AG10803 (cell line): ENCODE measurements around the gene TEX19.
A peak's percentile ranks its signal among the peaks of the same experiment; 100 is the strongest.

Experiments used
- DNase-seq: peaks from one replicate; pipeline ENCODE4 v3.0.0; 2010; ENCODE audit warnings: low read depth
- H3K4me3 ChIP-seq: 2 replicates; pipeline ENCODE4 v1.5.1; 2011; ENCODE audit warnings: mild to moderate bottlenecking, low read length, control low read depth
- TF ChIP-seq, protein P1 (sequence below): conservative IDR thresholded peaks from 2 replicates; pipeline ENCODE4 v1.5.1; 2011; ENCODE audit warnings: mild to moderate bottlenecking, low read length, control low read depth, inconsistent platforms

Gene TEX19

DNA sequence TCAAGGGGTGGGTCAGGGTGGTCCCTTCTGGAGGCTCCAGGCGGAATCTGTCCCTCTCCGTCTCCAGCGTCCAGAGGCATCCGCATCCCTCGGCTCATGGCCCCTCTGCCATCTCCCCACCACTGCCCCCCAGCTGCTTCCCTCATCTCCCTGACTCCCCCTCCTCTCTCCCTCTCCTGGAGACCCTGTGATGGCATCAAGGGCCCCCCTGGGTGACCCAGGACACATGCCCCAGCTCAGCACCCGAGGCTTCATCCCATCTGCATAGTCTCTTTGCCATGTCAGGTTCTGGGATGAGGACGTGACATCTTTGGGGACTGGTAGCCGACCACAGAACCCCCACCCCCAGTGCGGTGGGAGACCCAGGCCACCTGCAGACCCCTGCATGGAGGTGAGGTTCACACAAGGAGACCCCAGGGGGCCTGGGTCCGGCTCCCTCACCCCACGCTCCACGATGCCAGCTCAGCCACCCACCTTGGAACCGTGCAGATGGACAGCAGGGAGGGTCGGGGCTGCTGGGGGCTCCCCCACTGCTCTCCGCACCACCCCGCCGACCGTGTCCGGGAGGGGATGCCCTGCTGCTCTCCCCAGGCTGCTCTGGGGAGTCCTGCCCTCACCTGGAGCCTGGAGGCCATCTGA is 29.2 kb upstream of the TEX19 start:
- DNase-seq = no peak
- TF ChIP-seq, protein P1, sequence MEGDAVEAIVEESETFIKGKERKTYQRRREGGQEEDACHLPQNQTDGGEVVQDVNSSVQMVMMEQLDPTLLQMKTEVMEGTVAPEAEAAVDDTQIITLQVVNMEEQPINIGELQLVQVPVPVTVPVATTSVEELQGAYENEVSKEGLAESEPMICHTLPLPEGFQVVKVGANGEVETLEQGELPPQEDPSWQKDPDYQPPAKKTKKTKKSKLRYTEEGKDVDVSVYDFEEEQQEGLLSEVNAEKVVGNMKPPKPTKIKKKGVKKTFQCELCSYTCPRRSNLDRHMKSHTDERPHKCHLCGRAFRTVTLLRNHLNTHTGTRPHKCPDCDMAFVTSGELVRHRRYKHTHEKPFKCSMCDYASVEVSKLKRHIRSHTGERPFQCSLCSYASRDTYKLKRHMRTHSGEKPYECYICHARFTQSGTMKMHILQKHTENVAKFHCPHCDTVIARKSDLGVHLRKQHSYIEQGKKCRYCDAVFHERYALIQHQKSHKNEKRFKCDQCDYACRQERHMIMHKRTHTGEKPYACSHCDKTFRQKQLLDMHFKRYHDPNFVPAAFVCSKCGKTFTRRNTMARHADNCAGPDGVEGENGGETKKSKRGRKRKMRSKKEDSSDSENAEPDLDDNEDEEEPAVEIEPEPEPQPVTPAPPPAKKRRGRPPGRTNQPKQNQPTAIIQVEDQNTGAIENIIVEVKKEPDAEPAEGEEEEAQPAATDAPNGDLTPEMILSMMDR = no peak
- H3K4me3 ChIP-seq = no peak overlapping the region

DNA sequence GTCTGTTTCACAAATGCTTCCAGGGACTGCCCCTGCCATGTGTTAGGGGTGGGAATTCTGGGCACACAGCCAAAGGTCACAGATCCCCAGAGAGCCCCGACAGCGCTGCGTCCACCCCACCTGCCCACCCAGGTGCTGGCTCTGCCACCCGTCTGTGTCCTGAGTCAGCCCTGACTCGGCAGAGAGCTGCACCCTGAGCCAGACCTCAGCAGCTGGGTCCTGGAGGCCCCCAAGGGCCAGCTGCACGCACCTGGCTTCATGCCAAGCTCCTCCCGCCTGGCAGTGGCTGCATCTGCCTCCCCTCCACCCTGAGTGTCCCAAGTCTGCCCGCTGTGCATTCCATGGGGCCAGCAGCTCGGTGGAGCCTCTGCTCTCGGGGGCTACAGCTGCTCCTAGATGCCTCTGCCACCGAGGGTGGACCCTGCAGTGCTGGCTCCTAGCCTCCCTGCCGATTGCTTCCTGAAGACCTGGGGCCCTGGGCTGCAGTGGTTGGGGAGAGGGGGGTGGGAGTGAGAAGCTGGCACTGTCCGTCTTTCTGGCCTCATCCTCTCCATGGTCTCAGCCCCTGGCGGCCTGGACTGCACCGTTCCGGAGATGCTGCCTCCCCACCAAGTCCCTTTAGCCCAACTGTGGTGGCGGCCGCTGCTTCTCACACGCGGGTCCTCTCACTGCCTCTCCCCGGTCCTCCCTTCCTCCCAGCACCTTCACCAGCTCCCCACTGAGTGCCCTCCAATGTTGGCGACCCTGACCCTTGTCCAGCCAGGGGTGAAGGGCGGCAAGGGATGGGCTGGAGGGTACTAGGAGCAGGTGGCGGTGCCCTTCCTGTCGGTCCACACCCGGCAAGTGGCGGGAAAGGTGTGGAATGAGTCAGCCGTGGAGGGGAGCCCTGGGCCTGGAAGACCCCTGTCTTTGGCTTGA is 28.5 kb upstream of the TEX19 start:
- no peak overlapping the region for H3K4me3 ChIP-seq
- DNase-seq = peak; percentile 58

DNA sequence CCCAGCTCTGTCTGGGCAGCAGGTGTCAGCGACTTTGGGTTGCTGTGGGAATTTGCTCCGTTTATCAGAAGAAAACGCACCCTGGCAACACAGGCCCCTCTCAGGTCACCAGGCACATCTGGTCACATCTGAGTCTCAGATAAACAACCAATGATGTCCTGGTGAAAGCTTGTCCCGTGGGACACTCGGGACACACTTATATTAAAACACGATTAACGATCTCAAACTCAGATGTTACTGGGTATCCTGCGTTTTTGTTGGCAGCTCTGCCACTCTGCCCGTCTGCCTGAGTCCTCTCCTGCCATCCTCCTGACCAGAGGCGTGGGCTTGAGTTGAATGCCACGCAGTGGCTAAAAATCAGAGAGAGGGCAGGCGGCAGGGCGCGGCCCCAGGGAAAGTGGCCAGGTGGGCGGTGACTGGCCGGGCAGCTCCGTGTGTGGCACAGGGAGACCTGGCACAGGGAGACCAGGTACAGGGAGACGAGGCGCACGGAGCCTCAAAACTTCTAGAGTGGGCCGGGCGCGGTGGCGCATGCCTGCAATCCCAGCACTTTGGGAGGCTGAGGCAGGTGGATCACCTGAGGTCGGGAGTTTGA is 27.6 kb upstream of the TEX19 start:
- no peak for DNase-seq
- TF ChIP-seq, protein P1 = no peak
- H3K4me3 ChIP-seq = no peak overlapping the region

More for the DNA sequence above, 28.5 kb upstream of the TEX19 start:
- TF ChIP-seq, protein P1 = peak; percentile 7; the same call in 1 of the 2 replicates

DNA sequence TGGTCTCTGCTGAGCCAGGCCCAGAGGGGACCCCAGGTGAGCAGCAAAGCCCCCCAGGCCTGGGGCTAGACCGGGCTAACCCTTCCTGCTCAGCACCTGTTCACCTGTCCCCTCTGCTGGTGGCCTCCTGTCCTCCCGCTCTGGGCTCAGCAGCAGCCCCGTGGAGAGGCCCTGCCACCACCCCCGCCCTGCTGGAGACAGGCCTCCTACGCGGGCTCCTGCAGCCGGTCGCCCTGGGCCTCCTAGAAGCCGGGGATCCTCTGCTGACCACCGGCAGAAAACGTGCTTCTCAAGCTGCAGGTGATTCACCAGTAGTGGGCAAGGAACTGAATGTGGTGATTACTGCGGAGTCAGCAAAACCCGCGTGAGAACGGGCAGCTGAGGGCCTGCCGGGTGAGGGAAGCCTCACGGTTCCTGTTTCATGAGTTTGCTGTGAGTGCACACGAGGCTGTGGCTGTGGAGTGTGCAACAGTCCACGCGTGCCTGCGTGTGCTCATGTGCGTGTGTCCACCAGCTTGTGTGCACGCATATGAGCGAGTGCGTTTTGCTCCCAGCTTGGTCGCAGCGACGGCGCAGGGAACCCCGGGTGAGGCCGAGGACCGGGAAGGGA is 26.3 kb upstream of the TEX19 start:
- TF ChIP-seq, protein P1 = no peak
- H3K4me3 ChIP-seq = peak overlapping the region; percentile 64

DNA sequence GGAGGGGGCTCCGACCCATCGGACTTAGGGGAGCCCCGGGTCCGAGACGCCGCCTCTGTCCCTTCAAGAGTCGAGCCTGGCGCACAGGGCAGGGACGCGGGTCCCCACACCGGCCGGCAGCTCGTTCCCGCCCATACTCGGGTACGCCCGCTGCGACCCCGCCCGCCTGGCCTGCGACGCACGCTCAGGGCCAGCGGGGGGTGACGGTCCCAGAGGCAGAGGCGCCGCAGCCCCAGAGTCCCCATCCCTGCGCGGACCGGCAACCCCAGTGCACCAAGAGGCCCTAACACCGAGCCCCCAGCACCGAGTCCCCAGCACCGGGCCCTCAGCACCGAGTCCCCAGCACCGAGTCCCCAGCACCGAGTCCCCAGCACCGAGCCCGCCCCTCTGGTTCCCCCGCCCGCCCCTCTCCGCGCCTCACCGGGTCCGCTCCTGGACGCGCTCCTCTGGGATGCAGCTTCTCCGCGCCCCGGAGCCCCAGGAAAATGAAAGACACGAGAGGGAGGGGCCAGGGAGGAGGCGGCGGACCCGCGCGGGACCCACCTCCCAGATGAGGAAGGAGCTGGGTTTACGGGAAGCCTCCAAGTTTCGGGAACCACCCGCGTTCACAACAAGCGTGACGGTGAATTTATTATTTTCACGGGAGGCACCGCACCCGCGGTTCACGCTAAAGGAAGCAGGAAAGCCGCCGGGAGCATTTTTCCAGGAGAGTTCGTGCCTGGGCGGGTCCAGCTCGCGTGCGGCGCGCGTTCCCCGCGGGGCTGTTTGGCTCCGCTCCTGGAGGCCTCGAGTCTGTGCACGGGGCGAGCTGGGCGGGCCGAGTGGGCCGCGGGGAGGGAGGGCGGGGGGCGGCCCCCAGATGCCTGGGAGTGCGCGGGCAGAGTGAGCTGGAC is 25.5 kb upstream of the TEX19 start, which contains the start of gene SECTM1:
TSS of gene SECTM1 (minus strand) at position 488 of the 893 bp plus-strand sequence. CDS start 6,526 bp downstream, outside the sequence.
- peak within 1 kb of the TSS; percentile 64 for H3K4me3 ChIP-seq
- peak; percentile 56 for DNase-seq
- TF ChIP-seq, protein P1 = no peak

More for the DNA sequence above, 26.3 kb upstream of the TEX19 start:
- peak; percentile 47 for DNase-seq

DNA sequence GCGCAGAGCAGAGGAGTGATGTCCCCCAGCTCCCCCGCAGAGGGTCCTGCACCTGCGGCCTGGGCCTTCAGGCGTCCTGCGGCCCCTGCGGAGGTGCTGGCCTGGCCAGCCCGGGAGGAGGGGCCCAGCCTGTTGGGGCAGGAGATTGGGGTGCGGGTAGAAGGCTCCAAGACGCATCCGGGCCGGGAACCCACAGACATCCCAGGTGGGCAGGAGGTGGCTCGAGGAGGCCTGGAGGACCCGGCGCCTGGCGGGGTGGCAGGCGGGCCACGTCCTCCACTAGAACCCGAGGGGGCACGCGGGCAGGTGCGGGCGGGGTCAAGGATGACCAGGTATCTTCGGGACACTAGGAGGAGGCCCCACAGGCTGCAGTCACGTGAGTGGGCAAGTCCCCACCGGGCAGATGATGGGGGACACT is 24.8 kb upstream of the TEX19 start:
- TF ChIP-seq, protein P1 = no peak
- H3K4me3 ChIP-seq = peak overlapping the region; percentile 54
- no peak for DNase-seq
